NCI-H2171 (cell line): ENCODE measurements around the gene HLCS.

Experiments used
- DNase-seq: peaks from one replicate; lab custom pipeline; 2025; lab: John Stamatoyannopoulos, UW

The HLCS gene

DNA sequence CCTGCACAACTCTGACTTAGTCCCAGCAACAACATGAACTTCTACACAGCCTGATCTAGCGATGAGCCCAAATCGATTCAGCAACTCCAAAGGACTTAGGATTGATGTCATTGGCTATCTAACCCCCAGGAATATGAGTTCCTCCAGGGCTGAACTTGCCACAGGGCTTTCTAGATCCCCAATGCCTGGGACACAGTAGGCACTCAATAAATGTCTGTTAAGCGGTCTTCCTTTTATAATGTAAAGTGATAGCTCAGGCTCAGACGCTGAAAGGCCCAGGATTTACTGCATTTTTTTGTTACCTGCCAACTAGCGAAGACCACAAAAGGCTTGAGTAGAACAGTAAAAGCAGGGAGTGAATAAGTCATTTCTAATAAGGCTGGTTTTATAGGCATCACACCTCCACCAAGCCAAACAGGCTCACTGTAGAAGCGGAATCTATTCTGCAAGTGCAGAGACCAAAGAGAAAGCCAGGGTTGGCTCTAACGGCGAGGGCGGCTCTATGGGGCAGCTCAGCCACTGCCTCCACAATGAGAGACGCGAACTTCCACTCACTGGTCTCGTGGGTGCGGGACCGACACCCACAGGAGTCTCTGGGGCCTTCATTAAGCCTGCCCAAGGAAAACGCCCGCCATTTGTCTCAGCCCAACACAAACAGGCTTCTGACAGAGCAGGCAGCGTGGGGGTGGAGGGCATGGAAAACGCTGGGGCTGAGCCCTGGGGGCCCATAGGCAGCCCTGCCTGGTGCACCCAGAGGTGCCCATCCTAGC lies 52.0 kb downstream of the HLCS start:
- no peak for DNase-seq

- no peak for DNase-seq
Observed at GRCh38 chr21:36913247-36914169, 53.0 kb downstream of the HLCS start.

- DNase-seq: no peak
Observed at GRCh38 chr21:36910581-36911307, 55.7 kb downstream of the HLCS start.

DNA sequence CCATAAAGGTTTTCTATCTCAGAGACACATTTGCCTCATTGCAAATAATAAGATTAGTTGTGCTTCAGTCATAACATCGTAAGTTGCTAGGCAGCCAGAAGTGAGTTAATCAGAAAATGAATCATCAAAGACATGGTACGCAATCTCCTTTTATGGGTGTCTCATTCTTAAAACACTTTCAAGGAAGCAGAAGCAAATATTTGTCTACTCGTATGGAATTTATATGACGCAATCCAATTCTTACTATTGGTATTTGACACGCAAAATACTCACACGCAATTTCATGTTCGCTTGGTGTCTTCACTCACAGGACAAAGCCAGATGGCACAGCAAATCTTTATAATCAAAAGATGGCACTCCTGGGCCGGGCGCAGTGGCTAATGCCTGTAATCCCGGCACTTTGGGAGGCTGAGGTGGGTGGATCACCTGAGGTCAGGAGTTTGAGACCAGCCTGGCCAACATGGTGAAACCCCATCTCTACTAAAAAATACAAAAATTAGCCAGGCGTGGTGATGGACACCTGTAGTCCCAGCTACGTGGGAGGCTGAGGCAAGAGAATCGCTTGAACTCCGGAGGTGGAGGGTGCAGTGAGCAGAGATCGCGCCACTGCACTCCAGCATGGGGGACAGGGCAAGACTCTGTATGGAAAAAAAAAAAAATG lies 56.4 kb downstream of the HLCS start:
- DNase-seq: no peak

- no peak for DNase-seq
Observed at GRCh38 chr21:36909423-36909822, 57.0 kb downstream of the HLCS start.

DNA sequence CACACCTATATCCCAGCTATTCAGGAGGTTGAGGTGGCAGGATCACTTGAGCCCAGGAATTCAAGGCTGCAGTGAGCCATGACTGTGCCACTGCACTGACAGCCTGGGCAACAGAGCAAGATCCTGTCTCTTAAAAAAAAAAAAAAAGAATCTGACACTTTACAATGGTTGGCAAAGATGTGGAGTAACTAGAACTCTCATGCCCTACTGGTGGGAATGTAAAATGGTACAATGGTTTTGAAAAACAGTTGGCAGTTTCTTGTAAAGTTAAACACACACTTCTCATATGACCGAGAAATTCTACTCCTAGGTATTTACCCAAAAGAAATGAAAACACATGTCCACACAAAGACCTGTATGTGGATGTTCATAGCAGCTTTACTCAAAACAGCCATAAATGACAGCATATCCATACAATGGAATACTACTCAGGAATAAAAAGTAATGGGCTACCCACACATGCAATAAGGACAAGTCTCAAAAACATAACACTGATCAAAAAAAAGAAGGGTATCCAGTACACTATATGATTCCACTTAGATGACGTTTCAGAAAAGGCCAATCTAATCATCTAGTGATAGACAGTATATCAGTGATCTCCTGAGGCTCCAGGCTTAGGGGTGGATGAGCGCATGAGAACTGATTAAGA lies 58.1 kb downstream of the HLCS start:
- DNase-seq: no peak

DNA sequence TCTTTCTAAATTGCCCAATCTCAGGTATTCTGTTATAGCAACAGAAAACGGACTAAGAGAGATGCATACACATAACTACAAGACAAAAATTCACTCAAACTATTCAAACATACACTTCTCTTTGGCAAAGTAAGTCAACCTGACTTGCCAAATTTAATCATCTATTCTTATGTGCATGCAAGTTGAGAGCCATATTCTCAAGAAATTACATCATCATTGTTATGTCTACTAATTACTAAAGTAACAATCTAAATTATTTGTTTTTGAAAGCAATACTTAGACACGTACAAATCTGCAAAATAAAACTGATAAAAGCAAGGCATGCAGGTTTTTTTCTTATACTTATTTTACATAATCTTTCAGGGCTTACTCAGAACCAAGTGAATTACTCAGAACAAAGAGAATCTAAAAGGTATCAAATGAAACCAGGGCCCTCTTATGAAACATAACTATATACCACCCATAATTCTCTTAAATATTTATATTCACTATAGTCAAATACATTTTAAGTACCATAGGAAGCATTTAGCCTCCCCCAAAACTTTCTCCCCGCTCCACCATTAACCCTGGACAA lies 62.3 kb downstream of the HLCS start:
- no peak for DNase-seq

DNA sequence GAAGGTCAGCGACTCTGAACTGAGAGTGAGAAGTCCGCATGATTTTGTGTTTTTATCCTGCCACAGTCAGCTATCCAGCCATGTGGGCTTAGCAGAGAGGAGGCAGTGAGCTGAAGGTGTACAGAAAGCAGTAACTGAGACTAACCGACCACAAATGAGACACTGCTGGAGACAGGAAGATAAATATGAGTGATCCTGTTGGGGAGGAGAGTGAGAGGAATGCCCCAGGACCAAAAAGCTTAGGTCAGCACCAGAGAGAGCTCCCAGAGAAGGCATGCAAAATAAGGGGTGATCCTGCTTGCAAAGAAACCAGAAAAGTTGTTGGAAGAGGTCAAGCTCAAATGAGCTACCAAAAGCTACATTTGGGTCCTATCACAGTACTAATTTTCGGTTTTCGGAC lies 63.7 kb downstream of the HLCS start:
- no peak for DNase-seq

DNA sequence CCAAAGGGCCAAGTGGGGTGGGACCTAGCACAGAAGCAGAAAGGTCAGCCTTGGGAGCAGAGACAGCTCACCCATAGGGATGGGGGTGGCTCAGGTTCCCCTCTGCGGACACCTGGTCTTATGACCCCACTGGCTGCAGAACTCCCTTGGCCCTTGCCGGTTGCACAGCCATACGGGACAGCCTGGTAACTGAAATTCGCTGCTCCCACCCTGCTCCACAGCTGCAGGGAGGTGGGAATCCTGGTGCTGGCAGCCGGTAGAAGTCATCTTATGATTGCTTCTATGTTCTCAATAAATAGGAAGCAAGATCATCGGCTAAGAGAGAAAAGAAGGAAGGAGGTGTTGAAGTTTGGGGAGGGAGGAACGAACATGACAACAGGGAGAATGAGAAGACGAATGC lies 64.1 kb downstream of the HLCS start:
- no peak for DNase-seq

DNA sequence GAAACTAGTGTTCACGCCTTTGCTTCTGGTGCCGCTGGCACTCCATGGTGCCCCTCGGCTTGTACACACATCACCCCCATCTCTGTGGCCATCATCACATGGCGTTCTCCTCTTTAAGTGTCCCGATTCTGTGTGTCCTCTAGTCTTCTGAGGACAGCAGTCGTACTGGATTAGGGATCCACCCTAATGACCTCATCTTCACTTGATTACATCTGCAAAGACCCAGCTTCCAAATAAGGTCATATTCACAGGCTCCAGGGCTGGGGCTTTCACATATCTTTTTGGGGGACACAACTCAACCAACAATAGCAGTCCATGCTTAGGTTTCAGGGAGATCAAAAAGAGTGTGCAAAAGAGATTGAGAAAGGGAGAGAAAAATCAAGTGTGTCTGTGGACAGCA lies 64.9 kb downstream of the HLCS start:
- no peak for DNase-seq

GRCh38 chr21:36893581-36893980 lies 72.9 kb downstream of the HLCS start:
- DNase-seq: no peak

DNA sequence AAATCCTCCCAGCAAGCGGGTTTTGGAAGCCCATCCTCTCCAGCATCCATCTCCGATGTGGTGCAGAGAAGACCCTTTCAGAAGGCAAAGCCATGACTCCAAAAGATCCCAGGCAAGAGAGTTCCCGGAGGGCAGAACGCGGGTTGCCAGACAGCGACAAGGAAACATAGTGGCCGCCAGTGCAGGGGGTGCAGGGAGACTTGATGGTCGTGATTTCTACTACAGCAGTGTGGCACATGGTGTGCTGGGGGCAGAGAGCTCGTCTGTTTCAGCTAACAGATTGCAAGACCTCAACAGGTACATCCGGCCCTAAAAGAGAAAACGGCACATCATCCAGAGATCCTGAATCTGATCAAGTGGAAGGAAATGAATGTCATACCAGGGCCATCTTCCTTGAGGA lies 74.3 kb downstream of the HLCS start:
- no peak for DNase-seq

DNA sequence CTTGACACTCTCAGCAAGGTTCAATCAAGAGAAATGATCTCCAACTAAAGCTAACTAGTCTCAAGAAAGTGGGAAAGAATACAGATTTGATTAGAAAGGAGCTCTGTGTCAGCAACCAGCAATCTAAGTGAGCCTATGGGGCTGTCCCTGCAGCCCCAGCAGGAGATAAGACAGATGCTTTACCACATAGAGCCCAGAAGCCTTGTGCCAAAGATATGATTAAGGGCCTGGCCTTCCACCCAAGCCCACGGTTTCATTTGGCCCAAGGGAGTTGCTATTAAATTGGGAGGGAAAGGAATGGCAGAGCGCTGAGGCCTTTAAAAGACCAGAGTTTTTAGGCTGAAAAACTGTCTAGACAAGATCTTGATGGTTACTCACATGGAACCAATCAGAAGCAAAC lies 74.8 kb downstream of the HLCS start:
- DNase-seq: no peak

- no peak for DNase-seq
Observed at GRCh38 chr21:36891121-36891520, 75.3 kb downstream of the HLCS start.

DNA sequence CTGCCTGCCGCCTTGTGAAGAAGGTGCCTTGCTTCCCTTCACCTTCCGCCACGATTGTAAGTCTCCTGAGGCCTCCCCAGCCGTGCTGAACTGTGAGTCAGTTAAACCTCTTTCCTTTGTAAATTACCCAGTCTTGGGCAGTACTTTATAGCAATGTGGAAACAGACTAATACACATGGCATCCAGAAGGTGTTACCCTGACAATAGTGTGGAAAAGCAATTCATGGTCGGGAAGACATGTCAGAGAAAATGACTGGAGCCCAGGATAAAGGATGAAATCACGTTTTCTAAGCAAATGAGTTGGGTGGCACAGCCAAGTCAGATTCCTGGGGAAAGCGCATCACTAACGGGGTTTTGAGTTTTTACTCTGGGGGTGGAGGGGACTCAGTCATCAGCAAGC lies 76.4 kb downstream of the HLCS start:
- DNase-seq: no peak

- DNase-seq: no peak
Observed at GRCh38 chr21:36889401-36889800, 77.1 kb downstream of the HLCS start.

GRCh38 chr21:36888466-36888865 lies 78.0 kb downstream of the HLCS start:
- DNase-seq: no peak

GRCh38 chr21:36887963-36888362 lies 78.5 kb downstream of the HLCS start:
- DNase-seq: no peak

GRCh38 chr21:36883532-36884486 lies 82.7 kb downstream of the HLCS start:
- no peak for DNase-seq

GRCh38 chr21:36882776-36883175 lies 83.7 kb downstream of the HLCS start:
- DNase-seq: no peak
